GM12878 (cell line): ENCODE measurements around the gene CNMD. TPM values are rescaled to one million over a fixed set of nuclear protein-coding genes. Genes with fewer than 3 reads are reported as not detected.

ENCODE experiments used
- ATAC-seq: fragments of 200-7000 bp; cut with Tn5 transposase; 3 replicates; pipeline ENCODE4 v1.9.1; 2020; ENCODE audit warnings: mild to moderate bottlenecking, moderate library complexity
- BruUV-seq: library from RNA; stranded (reverse); fragments of 400-500 nt; replicated peaks from 2 replicates; lab custom pipeline; 2021; lab: Mats Ljungman, UMichigan
- CTCF ChIA-PET: fragments of 300-600 bp; sonication (Branson Sonifier 250); formaldehyde crosslinking; extraction: SDS; loops from one replicate; lab custom pipeline; 2021; ENCODE audit warnings: inconsistent platforms; lab: Yijun Ruan, JAX
- POLR2A ChIA-PET: fragments of 350-600 bp; formaldehyde crosslinking; extraction: SDS; loops from one replicate; lab custom pipeline; 2021; ENCODE audit warnings: inconsistent platforms; lab: Charles Lee
- RAD21 ChIA-PET: fragments of 300-600 bp; sonication (Branson Sonifier 250); formaldehyde crosslinking; loops from one replicate; lab custom pipeline; 2023; ENCODE audit warnings: antibody characterized with exemption; ENCODE audit not compliant: unreplicated experiment; lab: Charles Lee
- SMC1A ChIA-PET: fragments of 300-600 bp; sonication (Branson Sonifier 250); formaldehyde crosslinking; loops from one replicate; lab custom pipeline; 2023; ENCODE audit not compliant: unreplicated experiment, uncharacterized antibody; lab: Charles Lee
- DNase-seq: peaks from one replicate; pipeline ENCODE4 v3.0.0-alpha.2; 2011; ENCODE audit warnings: low read depth, low spot score
- FAIRE-seq: peaks from 3 replicates; lab custom pipeline; 2011; peaks lifted over from hg19 to GRCh38; lab: Jason Lieb, UNC
- H2AFZ ChIP-seq: 2 replicates; pipeline ENCODE4 v1.6.0; 2011; ENCODE audit warnings: low read depth, low read length, control low read depth; ENCODE audit not compliant: control insufficient read depth
- H3K27ac ChIP-seq: 2 replicates; pipeline ENCODE4 v1.5.1; 2011; ENCODE audit warnings: control low read depth; ENCODE audit not compliant: control insufficient read depth, insufficient read depth
- H3K27me3 ChIP-seq, 2 experiments: replicated peaks in 1 of 2; 2 replicates each; pipeline versions ENCODE4 v1.6.0 to v1.6.1; 2011; ENCODE audit warnings: low read length in 1 of 2; ENCODE audit not compliant: control insufficient read depth in 2 of 2, insufficient read depth in 2 of 2
- H3K36me3 ChIP-seq, 2 experiments: 2 replicates each; pipeline ENCODE4 v1.5.1; 2011; ENCODE audit warnings: low read length in 1 of 2; ENCODE audit not compliant: control insufficient read depth in 2 of 2, insufficient read depth in 2 of 2
- H3K4me1 ChIP-seq: 2 replicates; pipeline ENCODE4 v1.6.1; 2011; ENCODE audit warnings: mild to moderate bottlenecking, low read length, moderate library complexity, mixed read lengths; ENCODE audit not compliant: control insufficient read depth, insufficient read depth
- H3K4me2 ChIP-seq: 2 replicates; pipeline ENCODE4 v1.6.0; 2011; ENCODE audit warnings: control low read depth; ENCODE audit not compliant: control insufficient read depth, insufficient read depth
- H3K4me3 ChIP-seq: fragments of 200-600 bp; sonication (generic); 2 replicates; pipeline ENCODE4 v1.5.1; 2016
- H3K79me2 ChIP-seq: 2 replicates; pipeline ENCODE4 v1.6.0; 2011; ENCODE audit warnings: low read length; ENCODE audit not compliant: control insufficient read depth, insufficient read depth
- H3K9ac ChIP-seq: 2 replicates; pipeline ENCODE4 v1.8.0; 2011; ENCODE audit warnings: low read length, control low read depth, mixed read lengths; ENCODE audit not compliant: control insufficient read depth, insufficient read depth
- H3K9me3 ChIP-seq: replicated peaks from 3 replicates; pipeline ENCODE4 v1.5.1; 2011; ENCODE audit warnings: mild to moderate bottlenecking, low read length; ENCODE audit not compliant: control insufficient read depth, insufficient read depth
- H4K20me1 ChIP-seq: 2 replicates; pipeline ENCODE4 v1.6.0; 2011; ENCODE audit not compliant: control insufficient read depth, insufficient read depth
- CBX5 ChIP-seq: sonication (generic); IDR thresholded peaks from 2 replicates; pipeline ENCODE4 v1.6.1; 2016; ENCODE audit warnings: low read depth, moderate library complexity, mild to moderate bottlenecking, inconsistent platforms
- NR2C1 ChIP-seq: fragments of 450-650 bp; IDR thresholded peaks from 2 replicates; pipeline ENCODE4 v1.6.1; 2017; ENCODE audit warnings: antibody characterized with exemption, mild to moderate bottlenecking, moderate library complexity
- RBBP5 ChIP-seq: fragments of 200-600 bp; sonication (generic); conservative IDR thresholded peaks from 2 replicates; pipeline ENCODE4 v1.6.1; 2016
- SMAD1 ChIP-seq: fragments of 450-650 bp; IDR thresholded peaks from 2 replicates; pipeline ENCODE4 v1.6.1; 2018; ENCODE audit warnings: mild to moderate bottlenecking, low read depth; ENCODE audit not compliant: partially characterized antibody
- TCF7 ChIP-seq: IDR thresholded peaks from 2 replicates; pipeline ENCODE4 v1.6.1; 2014; ENCODE audit warnings: antibody characterized with exemption, borderline replicate concordance
- WRNIP1 ChIP-seq: IDR thresholded peaks from 2 replicates; pipeline ENCODE4 v1.6.1; 2011; ENCODE audit warnings: low read depth, low read length, improper control_type of control experiment, borderline replicate concordance
- ZNF274 ChIP-seq: IDR thresholded peaks from one replicate; pipeline ENCODE4 v1.8.0; 2011; ENCODE audit not compliant: insufficient read length, insufficient read depth
- WGBS: methylation state at CpG from one replicate; pipeline ENCODE4 v1.1.6; 2016; ENCODE audit warnings: low lambda C conversion rate; ENCODE audit not compliant: insufficient replicate concordance, insufficient coverage; ENCODE audit errors: missing lambda C conversion rate; 5-methylcytosine and 5-hydroxymethylcytosine counted together
- in situ Hi-C: fragments of 300-500 bp; cut with MboI; formaldehyde crosslinking; loops from 9 replicates; pipeline ENCODE4 v1.14.3; 2018; ENCODE audit warnings: mixed read lengths
- intact Hi-C: fragments of 100-400 bp; cut with micrococcal nuclease; formaldehyde crosslinking; loops from one replicate; pipeline ENCODE4 v1.14.2; 2022; ENCODE audit not compliant: unreplicated experiment
- polyA plus RNA-seq, 11 experiments: library from polyadenylated mRNA; depleted of rRNA in 4 of 11; unstranded in 6 of 11; stranded (reverse) in 5 of 11; fragments of >200 nt; fragmentation: Nextera tagmentation in 4 of 11; fragmentation: Illumina TruSeq in 1 of 11; extraction: Ambion mirVana in 4 of 11; extraction: Trizol in 1 of 11; gene quantifications; 1 replicate in 1 of 11; 2 replicates in 10 of 11; pipeline versions ENCODE4 v1.2.1 to v1.2.3, GENCODE V29; 2011 to 2016; ENCODE audit warnings: inconsistent platforms in 2 of 11, missing spikeins in 2 of 11, low read depth in 1 of 11
- total RNA-seq, 4 experiments: library from RNA; depleted of rRNA in 3 of 4; stranded (reverse); fragments of >200 nt in 3 of 4; fragmentation: Illumina TruSeq in 1 of 4; extraction: Trizol in 1 of 4; gene quantifications; 2 replicates each; pipeline versions ENCODE4 v1.2.1 to v1.2.3, GENCODE V29; 2013 to 2021
- TF ChIP-seq, protein P1 (sequence below): fragments of 450-650 bp; IDR thresholded peaks from 2 replicates; pipeline ENCODE4 v1.6.1; 2018; ENCODE audit warnings: mild to moderate bottlenecking, low read depth, moderate library complexity; ENCODE audit not compliant: partially characterized antibody
- TF ChIP-seq, protein P2 (sequence below): fragments of 150-350 bp; IDR thresholded peaks from 2 replicates; pipeline ENCODE4 v1.6.1; 2014; ENCODE audit warnings: mild to moderate bottlenecking, low read depth, low read length
- TF ChIP-seq, protein P3 (sequence below): fragments of 450-650 bp; conservative IDR thresholded peaks from 2 replicates; pipeline ENCODE4 v1.6.1; 2017; ENCODE audit warnings: mild to moderate bottlenecking, moderate library complexity

Gene CNMD
- total and polyA plus RNA-seq, 10 of the 15 experiments (the other 5 are each of a cell fraction or from before 2014, with no cell fraction given): 0.31 to 1.6 (median 0.73) TPM

DNA sequence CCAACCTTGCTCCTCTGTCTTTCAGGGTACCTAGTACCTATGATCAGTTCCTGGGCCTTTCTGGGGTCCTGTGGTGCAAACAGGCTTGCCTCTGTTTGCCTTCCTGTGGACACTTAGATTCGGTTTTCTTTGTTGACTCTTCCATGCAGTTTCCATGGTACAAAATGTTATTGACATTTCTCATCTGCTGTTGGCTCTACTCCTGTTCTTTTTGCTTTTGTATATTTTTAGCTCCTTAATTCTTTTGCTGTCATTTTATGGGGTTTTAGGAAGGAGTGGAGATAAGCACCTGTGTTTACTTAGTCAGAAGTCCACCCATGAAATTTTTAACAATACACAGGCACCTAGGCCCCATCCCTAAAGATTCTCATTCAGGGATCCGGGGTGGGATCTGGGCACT lies 20.5 kb upstream of the CNMD start:
- H3K4me1 ChIP-seq: no peaks in the 10 kb centered on the region
- intact Hi-C loops (no loop called here), in situ Hi-C loops (no loop called here)
- ChIA-PET CTCF (no interaction called here), POLR2A (no interaction called here), RAD21 (no interaction called here), SMC1A (interaction anchor here (0.7 kb wide), 1 partner anchor 9 kb away, joined by 3 read pairs; no protein-coding TSS in a partner anchor)
- H3K27me3 ChIP-seq: no peaks in the 10 kb centered on the region
- FAIRE-seq (no peak), DNase-seq (no peak), ATAC-seq (no peak)
- no peaks in the 10 kb centered on the region for H3K79me2 ChIP-seq
- no peak overlapping the region for H2AFZ ChIP-seq
- TF ChIP-seq TCF7 (no peak), SMAD1 (no peak), ZNF274 (no peak), RBBP5 (no peak), CBX5 (no peak), NR2C1 (no peak), WRNIP1 (no peak)
- TF ChIP-seq, protein P1, sequence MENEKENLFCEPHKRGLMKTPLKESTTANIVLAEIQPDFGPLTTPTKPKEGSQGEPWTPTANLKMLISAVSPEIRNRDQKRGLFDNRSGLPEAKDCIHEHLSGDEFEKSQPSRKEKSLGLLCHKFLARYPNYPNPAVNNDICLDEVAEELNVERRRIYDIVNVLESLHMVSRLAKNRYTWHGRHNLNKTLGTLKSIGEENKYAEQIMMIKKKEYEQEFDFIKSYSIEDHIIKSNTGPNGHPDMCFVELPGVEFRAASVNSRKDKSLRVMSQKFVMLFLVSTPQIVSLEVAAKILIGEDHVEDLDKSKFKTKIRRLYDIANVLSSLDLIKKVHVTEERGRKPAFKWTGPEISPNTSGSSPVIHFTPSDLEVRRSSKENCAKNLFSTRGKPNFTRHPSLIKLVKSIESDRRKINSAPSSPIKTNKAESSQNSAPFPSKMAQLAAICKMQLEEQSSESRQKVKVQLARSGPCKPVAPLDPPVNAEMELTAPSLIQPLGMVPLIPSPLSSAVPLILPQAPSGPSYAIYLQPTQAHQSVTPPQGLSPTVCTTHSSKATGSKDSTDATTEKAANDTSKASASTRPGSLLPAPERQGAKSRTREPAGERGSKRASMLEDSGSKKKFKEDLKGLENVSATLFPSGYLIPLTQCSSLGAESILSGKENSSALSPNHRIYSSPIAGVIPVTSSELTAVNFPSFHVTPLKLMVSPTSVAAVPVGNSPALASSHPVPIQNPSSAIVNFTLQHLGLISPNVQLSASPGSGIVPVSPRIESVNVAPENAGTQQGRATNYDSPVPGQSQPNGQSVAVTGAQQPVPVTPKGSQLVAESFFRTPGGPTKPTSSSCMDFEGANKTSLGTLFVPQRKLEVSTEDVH: no peak
- TF ChIP-seq, protein P2, sequence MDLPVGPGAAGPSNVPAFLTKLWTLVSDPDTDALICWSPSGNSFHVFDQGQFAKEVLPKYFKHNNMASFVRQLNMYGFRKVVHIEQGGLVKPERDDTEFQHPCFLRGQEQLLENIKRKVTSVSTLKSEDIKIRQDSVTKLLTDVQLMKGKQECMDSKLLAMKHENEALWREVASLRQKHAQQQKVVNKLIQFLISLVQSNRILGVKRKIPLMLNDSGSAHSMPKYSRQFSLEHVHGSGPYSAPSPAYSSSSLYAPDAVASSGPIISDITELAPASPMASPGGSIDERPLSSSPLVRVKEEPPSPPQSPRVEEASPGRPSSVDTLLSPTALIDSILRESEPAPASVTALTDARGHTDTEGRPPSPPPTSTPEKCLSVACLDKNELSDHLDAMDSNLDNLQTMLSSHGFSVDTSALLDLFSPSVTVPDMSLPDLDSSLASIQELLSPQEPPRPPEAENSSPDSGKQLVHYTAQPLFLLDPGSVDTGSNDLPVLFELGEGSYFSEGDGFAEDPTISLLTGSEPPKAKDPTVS: no peak
- TF ChIP-seq, protein P3, sequence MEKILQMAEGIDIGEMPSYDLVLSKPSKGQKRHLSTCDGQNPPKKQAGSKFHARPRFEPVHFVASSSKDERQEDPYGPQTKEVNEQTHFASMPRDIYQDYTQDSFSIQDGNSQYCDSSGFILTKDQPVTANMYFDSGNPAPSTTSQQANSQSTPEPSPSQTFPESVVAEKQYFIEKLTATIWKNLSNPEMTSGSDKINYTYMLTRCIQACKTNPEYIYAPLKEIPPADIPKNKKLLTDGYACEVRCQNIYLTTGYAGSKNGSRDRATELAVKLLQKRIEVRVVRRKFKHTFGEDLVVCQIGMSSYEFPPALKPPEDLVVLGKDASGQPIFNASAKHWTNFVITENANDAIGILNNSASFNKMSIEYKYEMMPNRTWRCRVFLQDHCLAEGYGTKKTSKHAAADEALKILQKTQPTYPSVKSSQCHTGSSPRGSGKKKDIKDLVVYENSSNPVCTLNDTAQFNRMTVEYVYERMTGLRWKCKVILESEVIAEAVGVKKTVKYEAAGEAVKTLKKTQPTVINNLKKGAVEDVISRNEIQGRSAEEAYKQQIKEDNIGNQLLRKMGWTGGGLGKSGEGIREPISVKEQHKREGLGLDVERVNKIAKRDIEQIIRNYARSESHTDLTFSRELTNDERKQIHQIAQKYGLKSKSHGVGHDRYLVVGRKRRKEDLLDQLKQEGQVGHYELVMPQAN: no peak
- no peaks in the 10 kb centered on the region for H4K20me1 ChIP-seq
- H3K9ac ChIP-seq: no peak overlapping the region
- H3K27ac ChIP-seq: no peak overlapping the region
- no peaks in the 10 kb centered on the region for H3K9me3 ChIP-seq
- no peaks in the 10 kb centered on the region for H3K36me3 ChIP-seq
- H3K4me2 ChIP-seq: no peak overlapping the region
- BruUV-seq: no TSS peak
- H3K4me3 ChIP-seq: no peak overlapping the region
- 13% methylated on average over 2 of the region's 2 CpGs for WGBS
